ENCODE measurements around the gene CDH26. TPM values are rescaled to one million over a fixed set of nuclear protein-coding genes. Genes with fewer than 3 reads are reported as not detected.

The CDH26 gene
- total RNA-seq, 2 experiments from 2014 or later: 0.19 to 0.36 TPM

GRCh38 chr20:60016406-60016805 lies 58.2 kb downstream of the CDH26 start:
- CTCF ChIA-PET (ENCODE audit: unreplicated experiment): no interaction called here
- Histone ChIP-seq H3K4me1 (ENCODE audit: insufficient read depth, low read length, poor library complexity, severe bottlenecking) (no peaks in the 10 kb centered on the region), H4K20me1 (ENCODE audit: insufficient read depth, low read length) (no peaks in the 10 kb centered on the region), H3K9me2 (ENCODE audit: insufficient read depth, low read length) (no peaks in the 10 kb centered on the region), H3K4me3 (ENCODE audit: low read depth, low read length, poor library complexity, severe bottlenecking) (no peak overlapping the region), H3K4me2 (ENCODE audit: low read length) (no peak overlapping the region), H3K27ac (ENCODE audit: low read depth, low read length, poor library complexity, severe bottlenecking) (no peak overlapping the region), H3K9me3 (ENCODE audit: low read length) (0 out of 2 replicates have a peak, but pooled peaks cover 10% of the 10 kb centered on the region), H2AFZ (ENCODE audit: low read length) (no peak overlapping the region), H3K79me2 (ENCODE audit: insufficient read depth, low read depth, low read length) (no peaks in the 10 kb centered on the region), H3K36me3 (ENCODE audit: insufficient read depth, low read length) (no peaks in the 10 kb centered on the region)
- POLR2A ChIA-PET: no interaction called here
- TF ChIP-seq, protein P1, sequence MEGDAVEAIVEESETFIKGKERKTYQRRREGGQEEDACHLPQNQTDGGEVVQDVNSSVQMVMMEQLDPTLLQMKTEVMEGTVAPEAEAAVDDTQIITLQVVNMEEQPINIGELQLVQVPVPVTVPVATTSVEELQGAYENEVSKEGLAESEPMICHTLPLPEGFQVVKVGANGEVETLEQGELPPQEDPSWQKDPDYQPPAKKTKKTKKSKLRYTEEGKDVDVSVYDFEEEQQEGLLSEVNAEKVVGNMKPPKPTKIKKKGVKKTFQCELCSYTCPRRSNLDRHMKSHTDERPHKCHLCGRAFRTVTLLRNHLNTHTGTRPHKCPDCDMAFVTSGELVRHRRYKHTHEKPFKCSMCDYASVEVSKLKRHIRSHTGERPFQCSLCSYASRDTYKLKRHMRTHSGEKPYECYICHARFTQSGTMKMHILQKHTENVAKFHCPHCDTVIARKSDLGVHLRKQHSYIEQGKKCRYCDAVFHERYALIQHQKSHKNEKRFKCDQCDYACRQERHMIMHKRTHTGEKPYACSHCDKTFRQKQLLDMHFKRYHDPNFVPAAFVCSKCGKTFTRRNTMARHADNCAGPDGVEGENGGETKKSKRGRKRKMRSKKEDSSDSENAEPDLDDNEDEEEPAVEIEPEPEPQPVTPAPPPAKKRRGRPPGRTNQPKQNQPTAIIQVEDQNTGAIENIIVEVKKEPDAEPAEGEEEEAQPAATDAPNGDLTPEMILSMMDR (conservative IDR thresholded peaks at IDR 0.05; ENCODE audit: low read length): no peak
- no peak for TF ChIP-seq EZH2phosphoT487 (IDR thresholded peaks at IDR 0.05; ENCODE audit: borderline replicate concordance, low read depth, low read length)
- no peak for DNase-seq (ENCODE audit: low spot score)
- BruUV-seq (replicated peaks): no TSS peak
- intact Hi-C loops (cut with micrococcal nuclease; ENCODE audit: unreplicated experiment): no loop called here

GRCh38 chr20:60020251-60020650 lies 62.0 kb downstream of the CDH26 start:
- Histone ChIP-seq H3K79me2 (ENCODE audit: insufficient read depth, low read depth, low read length) (no peaks in the 10 kb centered on the region), H3K4me1 (ENCODE audit: insufficient read depth, low read length, poor library complexity, severe bottlenecking) (no peaks in the 10 kb centered on the region), H3K4me2 (ENCODE audit: low read length) (no peak overlapping the region), H3K36me3 (ENCODE audit: insufficient read depth, low read length) (no peaks in the 10 kb centered on the region), H3K9me2 (ENCODE audit: insufficient read depth, low read length) (no peaks in the 10 kb centered on the region), H3K27ac (ENCODE audit: low read depth, low read length, poor library complexity, severe bottlenecking) (no peak overlapping the region), H3K4me3 (ENCODE audit: low read depth, low read length, poor library complexity, severe bottlenecking) (no peak overlapping the region), H2AFZ (ENCODE audit: low read length) (no peak overlapping the region), H4K20me1 (ENCODE audit: insufficient read depth, low read length) (no peaks in the 10 kb centered on the region), H3K9me3 (ENCODE audit: low read length) (0 out of 2 replicates have a peak, but pooled peaks cover 10% of the 10 kb centered on the region)
- CTCF ChIA-PET (ENCODE audit: unreplicated experiment): no interaction called here
- POLR2A ChIA-PET: no interaction called here
- TF ChIP-seq EZH2phosphoT487 (IDR thresholded peaks at IDR 0.05; ENCODE audit: borderline replicate concordance, low read depth, low read length): no peak
- TF ChIP-seq, protein P1 (conservative IDR thresholded peaks at IDR 0.05; ENCODE audit: low read length): no peak
- BruUV-seq (replicated peaks): no TSS peak
- no peak for DNase-seq (ENCODE audit: low spot score)
- intact Hi-C loops (cut with micrococcal nuclease; ENCODE audit: unreplicated experiment): no loop called here

DNA sequence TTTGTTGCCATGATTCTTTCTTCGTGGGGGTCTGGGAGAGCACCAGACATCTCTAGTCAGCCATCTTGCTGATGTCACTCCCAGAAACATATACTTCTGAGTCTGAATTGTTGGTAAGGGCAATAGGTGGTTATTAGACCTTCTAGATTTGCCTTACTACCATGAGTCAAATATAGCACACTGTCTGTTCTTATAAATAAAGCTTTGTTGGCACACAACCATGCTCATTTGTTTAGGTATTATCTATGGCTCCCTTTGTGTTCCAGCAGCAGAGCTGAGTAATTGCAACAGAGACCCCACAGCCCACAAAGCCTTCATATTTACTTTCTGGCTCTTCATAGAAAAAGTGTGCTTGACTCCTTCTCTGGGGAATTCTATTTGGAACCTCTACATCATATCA lies 62.9 kb downstream of the CDH26 start:
- Histone ChIP-seq H4K20me1 (ENCODE audit: insufficient read depth, low read length) (no peaks in the 10 kb centered on the region), H3K27ac (ENCODE audit: low read depth, low read length, poor library complexity, severe bottlenecking) (no peak overlapping the region), H3K4me3 (ENCODE audit: low read depth, low read length, poor library complexity, severe bottlenecking) (no peak overlapping the region), H3K9me3 (ENCODE audit: low read length) (0 out of 2 replicates have a peak, but pooled peaks cover 1% of the 10 kb centered on the region), H3K4me2 (ENCODE audit: low read length) (no peak overlapping the region), H3K36me3 (ENCODE audit: insufficient read depth, low read length) (no peaks in the 10 kb centered on the region), H3K79me2 (ENCODE audit: insufficient read depth, low read depth, low read length) (no peaks in the 10 kb centered on the region), H3K4me1 (ENCODE audit: insufficient read depth, low read length, poor library complexity, severe bottlenecking) (no peaks in the 10 kb centered on the region), H3K9me2 (ENCODE audit: insufficient read depth, low read length) (no peaks in the 10 kb centered on the region), H2AFZ (ENCODE audit: low read length) (no peak overlapping the region)
- intact Hi-C loops (cut with micrococcal nuclease; ENCODE audit: unreplicated experiment): no loop called here
- POLR2A ChIA-PET: interaction anchor here (0.6 kb wide), 1 partner anchor 939 kb away, joined by 3 read pairs; no protein-coding TSS in a partner anchor
- no TSS peak for BruUV-seq (replicated peaks)
- no peak for TF ChIP-seq EZH2phosphoT487 (IDR thresholded peaks at IDR 0.05; ENCODE audit: borderline replicate concordance, low read depth, low read length)
- TF ChIP-seq, protein P1 (conservative IDR thresholded peaks at IDR 0.05; ENCODE audit: low read length): no peak
- no peak for DNase-seq (ENCODE audit: low spot score)
- CTCF ChIA-PET (ENCODE audit: unreplicated experiment): no interaction called here

Measured in OCI-LY7 (cell line).